Vagina (tissue), 2 donors: ENCODE measurements around the gene UMPS. TPM values are rescaled to one million over a fixed set of nuclear protein-coding genes. Genes with fewer than 3 reads are reported as not detected.

Experiments
- microRNA counts, 2 donors: library from miRNA; unstranded; fragments of <30 nt; microRNA quantifications; one replicate each; lab custom pipeline; 2016 to 2017
- microRNA-seq: library from miRNA; unstranded; fragments of <30 nt; microRNA quantifications from one replicate; pipeline ENCODE4, GENCODE V29; 2017; ENCODE audit warnings: borderline number of aligned reads, borderline replicate concordance
- small RNA-seq: library from RNA; depleted of rRNA; stranded (forward); fragments of <200 nt; gene quantifications from one replicate; pipeline ENCODE3, GENCODE V24; 2016
- total RNA-seq: library from RNA; depleted of rRNA; stranded (reverse); fragments of >200 nt; gene quantifications from one replicate; pipeline ENCODE4 v1.2.3, GENCODE V29; 2016

Gene UMPS
- total RNA-seq, 1 donor from 2014 or later = 13.3 TPM

MicroRNAs within 50 kb of the gene (microRNA counts, 767-probe panel; counts per million panel counts)
- microRNA hsa-miR-544b (lab: Ali Mortazavi, UCI) = 238 to 261 counts per million in 2 donors

Small RNAs within 50 kb of the gene (microRNA-seq; reads per million reads assigned to microRNA genes)
- not detected for gene MIR544B

Small RNAs within 50 kb of the gene (small RNA-seq; reads per million reads assigned to genes)
- gene MIR544B = not detected

Other genes starting within 250 kb of the UMPS start
- gene ITGB5, start 156.9 kb downstream of the UMPS start, total RNA-seq = 156 TPM
- gene MUC13, start 204.3 kb downstream of the UMPS start, total RNA-seq = not detected